H7 (cell line): ENCODE results near the gene SND1. TPM values are rescaled to one million over a fixed set of nuclear protein-coding genes. Genes with fewer than 3 reads are reported as not detected.
A peak's percentile ranks its signal among the peaks of the same experiment; 100 is the strongest.
"Not testable (repeated sequence)": the region's sequence is repeated elsewhere in the genome, so short reads cannot be mapped to it uniquely, and the experiment has no call there.

Source experiments
- DNase-seq: peaks from one replicate; pipeline ENCODE4 v3.0.0; 2012
- H3K27me3 ChIP-seq: 2 replicates; pipeline ENCODE4 v1.6.0; 2011; ENCODE audit warnings: mild to moderate bottlenecking, low read length; ENCODE audit not compliant: control insufficient read depth, insufficient read depth
- H3K36me3 ChIP-seq: replicated peaks from 2 replicates; pipeline ENCODE4 v1.5.1; 2011; ENCODE audit warnings: low read length; ENCODE audit not compliant: control insufficient read depth, insufficient read depth
- H3K4me3 ChIP-seq: 2 replicates; pipeline ENCODE4 v1.5.1; 2011; ENCODE audit warnings: low read depth, mild to moderate bottlenecking, control low read depth, low read length, moderate library complexity; ENCODE audit not compliant: insufficient read depth
- total RNA-seq: library from RNA; depleted of rRNA; stranded (reverse); fragments of >200 nt; shearing (Covaris generic); gene quantifications from 2 replicates; pipeline ENCODE4 v1.2.3, GENCODE V29; 2014

SND1 gene
- total RNA-seq, 1 experiment from 2014 or later: 196 TPM

DNA sequence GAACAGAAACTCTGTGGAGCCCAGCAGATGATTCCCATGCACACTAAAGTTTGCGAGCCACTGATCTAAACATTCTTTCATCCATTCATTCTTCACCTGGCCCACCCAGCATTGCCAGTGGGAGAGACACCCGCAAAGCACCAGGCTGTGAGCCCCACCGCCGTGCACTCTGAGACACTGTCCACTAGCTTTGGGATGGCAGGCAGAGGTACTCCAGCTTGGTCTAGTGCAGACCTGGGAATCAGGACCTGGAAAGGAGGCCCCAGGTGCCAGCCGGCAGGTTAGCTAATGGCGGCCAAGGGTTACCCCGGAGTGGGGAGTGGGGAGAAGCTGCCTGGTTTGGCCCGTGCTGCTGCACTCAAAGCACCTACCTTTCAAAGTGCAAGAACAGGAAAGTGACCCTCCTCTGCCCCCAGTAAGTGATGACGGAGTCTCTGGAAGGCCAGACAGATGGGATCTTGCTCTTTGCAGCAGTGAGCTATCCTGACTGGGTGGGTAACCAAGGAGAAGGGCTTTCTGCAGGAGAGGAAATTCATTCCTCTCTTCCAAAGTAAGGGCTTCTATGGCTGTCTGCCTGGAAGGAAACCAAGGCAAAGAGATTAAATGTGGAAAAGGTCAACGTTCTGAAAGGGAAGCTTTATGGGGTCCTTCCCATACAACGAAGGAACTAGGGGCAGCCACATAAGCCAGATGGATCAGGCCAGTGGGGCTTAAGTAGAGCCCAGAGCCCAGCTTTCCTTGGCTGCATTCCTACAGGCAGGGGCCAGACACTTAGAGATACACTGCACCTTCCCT is 453.4 kb downstream of the SND1 start:
- DNase-seq: no peak
- Histone ChIP-seq H3K4me3 (no peak overlapping the region), H3K36me3 (no peaks in the 10 kb centered on the region), H3K27me3 (peaks cover 28% of the 10 kb centered on the region)

DNA sequence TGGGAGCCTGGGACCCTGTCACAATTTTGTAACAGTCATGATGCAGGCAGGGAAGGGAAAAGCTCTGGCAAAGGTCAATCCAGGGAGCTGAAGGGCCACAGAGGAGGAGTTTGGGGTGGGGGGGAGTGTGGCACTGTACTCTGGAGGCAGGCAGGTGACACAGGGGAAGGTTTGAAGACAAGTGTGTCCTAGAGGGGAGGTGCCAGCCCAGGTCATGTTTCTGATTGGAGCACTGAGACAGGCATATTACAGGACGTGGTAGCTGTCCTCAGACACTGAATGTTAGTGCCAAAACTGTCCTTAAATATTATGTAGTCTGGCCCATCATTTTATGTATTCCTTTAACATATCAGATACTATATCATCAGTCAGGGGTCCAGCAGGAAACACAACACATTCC is 454.8 kb downstream of the SND1 start:
- H3K4me3 ChIP-seq: no peak overlapping the region
- no peak for DNase-seq
- peaks cover 29% of the 10 kb centered on the region for H3K27me3 ChIP-seq
- no peaks in the 10 kb centered on the region for H3K36me3 ChIP-seq

DNA sequence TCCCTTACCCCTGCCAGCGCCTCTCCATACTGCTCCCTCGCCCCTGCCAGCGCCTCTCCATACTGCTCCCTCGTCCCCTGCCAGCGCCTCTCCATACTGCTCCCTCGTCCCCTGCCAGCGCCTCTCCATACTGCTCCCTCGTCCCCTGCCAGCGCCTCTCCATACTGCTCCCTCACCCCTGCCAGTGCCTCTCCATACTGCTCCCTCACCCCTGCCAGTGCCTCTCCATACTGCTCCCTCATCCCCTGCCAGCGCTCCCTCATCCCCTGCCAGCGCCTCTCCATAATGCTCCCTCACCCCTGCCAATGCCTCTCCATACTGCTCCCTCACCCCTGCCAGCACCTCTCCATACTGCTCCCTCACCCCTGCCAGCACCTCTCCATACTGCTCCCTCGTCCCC is 455.5 kb downstream of the SND1 start:
- H3K4me3 ChIP-seq, DNase-seq, H3K36me3 ChIP-seq: not testable (repeated sequence)
- H3K27me3 ChIP-seq: peaks cover 29% of the 10 kb centered on the region

DNA sequence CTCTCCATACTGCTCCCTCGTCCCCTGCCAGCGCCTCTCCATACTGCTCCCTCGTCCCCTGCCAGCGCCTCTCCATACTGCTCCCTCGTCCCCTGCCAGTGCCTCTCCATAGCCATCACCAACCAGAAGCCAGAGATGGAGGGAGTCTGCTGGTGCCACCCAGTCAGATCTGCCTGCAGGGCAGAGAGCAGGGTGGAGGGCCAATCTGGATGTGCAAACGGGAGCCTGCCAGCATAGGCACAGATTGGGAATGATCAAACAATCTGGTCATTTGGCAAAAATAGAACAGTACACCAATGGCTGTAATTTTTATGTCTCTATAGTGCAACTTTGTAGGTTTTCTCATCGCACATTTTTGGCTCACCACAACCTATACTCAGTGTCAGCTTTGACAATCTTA is 456.1 kb downstream of the SND1 start:
- peaks cover 24% of the 10 kb centered on the region for H3K27me3 ChIP-seq
- no peak overlapping the region for H3K4me3 ChIP-seq
- no peaks in the 10 kb centered on the region for H3K36me3 ChIP-seq
- no peak for DNase-seq

DNA sequence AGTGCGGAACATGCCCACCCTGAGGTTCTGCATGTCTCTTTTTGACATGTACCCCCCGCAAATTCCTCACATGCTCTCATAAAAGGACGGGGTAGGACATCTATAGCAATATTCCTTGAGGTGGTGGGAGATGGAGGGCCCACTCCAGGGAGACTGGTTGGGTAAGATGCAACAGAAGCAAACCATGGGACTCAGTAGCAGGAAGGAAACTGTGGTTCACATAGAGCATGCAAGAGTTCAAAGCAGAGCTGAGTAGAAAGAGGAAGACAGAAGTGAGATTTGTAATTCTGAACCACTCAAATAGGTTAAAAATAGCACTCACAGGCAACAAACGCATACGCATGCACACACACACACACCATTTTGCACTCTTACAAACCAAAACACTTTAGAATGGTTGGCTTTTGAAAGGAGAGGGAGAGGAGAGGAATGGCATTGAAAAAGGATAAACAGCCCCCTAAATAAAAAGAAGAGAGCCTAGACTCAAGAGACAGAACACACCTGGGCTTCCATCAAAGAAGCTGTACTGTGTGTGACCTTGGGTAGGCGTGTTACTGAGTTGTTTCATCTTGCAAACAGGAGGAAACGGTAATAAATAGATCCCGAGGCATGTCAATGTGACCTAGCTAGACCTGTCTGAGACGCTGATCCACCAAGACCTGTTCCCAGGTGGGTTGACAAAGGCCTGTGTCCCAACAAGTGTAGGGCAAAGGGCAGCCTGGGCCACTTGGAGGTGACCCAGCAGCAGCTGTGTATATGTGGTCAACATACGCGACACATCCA is 456.8 kb downstream of the SND1 start:
- Histone ChIP-seq H3K4me3 (no peak overlapping the region), H3K36me3 (no peaks in the 10 kb centered on the region), H3K27me3 (peaks cover 21% of the 10 kb centered on the region)
- no peak for DNase-seq

DNA sequence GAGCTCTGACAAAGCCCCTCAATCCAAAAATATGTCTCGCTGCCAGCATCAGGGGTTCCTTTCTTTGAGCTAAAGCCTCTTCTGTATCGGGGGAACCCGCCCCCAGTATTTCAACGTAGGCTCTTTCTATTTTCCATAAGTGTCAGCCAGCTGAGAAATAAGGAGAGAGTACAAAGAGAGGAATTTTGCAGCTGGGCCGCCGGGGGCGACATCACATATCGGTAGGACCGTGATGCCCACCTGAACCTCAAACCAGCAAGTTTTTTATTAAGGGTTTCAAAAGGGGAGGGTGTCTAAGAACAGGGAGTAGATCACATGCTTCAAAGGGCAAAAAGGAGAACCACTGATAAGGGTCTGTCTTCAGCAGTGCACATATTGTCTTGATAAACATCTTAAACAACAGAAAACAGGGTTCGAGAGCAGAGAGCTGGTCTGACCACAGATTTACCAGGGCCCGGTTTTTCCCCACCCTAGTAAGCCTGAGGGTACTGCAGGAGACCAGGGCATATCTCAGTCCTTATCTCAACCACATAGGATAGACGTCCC is 457.5 kb downstream of the SND1 start:
- H3K36me3 ChIP-seq, DNase-seq, H3K4me3 ChIP-seq: not testable (repeated sequence)
- H3K27me3 ChIP-seq: peaks cover 14% of the 10 kb centered on the region

DNA sequence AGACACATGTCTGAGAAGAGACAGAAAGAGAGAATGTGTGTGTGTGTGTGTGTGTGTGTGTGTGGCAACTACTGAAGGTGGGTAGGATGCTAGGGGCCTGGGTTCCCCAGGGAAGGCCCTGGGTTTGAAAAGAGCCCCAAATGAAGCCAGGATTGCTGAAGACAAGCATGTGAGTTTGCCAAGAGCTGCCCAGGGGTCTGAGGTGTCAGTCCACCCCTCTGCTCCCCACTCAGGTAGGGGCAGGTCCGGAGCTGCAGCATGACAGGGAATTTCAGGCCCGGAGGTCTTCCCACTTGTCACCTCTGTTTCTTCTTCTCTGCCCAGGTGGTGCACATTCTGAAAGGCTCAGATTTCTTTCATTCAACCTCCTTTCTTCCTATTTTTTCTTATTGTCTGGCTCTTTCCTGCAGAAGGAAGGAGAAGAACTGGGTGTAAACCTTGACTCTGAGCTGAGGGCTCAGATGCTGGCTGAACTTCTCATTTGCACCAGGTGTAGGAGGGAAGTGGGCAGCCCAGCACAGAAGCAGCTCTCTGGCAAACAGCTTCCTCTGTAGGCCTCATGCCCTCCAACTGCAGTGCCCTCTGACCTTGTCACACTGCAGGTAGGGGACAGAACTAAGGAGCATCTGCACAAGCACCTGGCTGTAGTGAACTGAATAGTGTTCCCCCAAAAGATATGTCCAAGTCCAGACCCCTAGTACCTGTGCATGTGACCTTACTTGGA is 458.8 kb downstream of the SND1 start:
- DNase-seq: no peak
- Histone ChIP-seq H3K36me3 (no peaks in the 10 kb centered on the region), H3K4me3 (no peak overlapping the region), H3K27me3 (peaks cover 5% of the 10 kb centered on the region)

DNA sequence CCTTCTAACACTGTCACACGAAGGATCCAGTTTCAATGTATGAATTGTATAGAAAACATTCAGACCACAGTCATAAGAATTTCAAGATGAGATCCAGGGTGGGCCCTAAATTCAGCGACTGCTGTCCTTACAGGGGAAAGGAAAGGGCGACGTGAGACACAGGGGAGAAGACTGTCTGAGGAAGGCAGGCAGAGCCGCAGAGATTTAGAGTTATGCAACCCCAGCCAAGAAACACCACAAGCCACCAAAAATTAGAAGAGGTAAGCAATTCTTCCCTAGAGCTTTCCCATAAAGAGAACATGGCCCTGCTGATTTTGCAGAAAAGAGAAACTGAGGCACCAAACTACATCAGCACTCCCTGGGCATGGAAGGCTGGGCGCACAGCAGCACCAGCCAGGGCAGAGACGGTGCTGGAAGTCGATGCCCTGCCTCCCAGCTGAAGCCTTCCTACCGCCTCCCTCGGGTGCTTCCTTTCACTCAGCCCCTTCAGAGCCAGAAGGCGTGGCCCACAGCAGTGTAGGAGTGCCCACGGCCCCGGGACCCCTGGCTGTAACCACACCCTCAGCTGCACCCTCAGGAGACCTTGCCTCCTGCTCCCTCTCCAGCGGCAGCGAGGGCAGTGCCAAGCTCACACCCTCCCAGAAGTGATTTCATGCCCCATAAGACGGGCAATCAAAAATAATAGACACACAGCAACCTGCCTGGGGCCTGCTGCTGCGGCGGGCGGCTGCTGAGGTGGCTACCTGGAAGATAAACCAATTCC is 460.2 kb downstream of the SND1 start:
- no peak for DNase-seq
- Histone ChIP-seq H3K4me3 (no peak overlapping the region), H3K27me3 (peaks cover 3% of the 10 kb centered on the region), H3K36me3 (no peaks in the 10 kb centered on the region)

DNA sequence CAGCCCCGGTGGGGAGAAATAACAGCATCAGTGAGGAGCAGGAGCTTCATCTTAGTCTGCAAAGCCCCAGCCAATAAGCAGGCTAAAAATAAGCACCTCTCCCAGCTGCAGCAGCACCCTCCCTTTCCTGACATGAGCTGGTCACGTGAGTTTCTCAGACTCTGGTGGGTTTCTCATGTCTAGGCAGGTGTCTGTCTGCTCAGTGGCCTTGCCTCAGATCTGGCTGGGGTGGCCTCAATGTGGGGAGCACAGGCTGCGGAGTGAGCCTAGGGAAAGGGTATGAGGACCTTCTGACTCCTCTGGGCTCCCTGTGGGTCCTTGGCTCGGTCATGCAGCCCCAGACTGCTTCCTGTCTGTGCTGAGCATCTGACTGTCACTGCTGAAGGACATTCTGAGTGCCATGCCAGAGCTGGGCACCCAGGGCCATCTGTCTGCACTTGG is 460.8 kb downstream of the SND1 start:
- Histone ChIP-seq H3K27me3 (peaks cover 3% of the 10 kb centered on the region), H3K4me3 (no peak overlapping the region), H3K36me3 (no peaks in the 10 kb centered on the region)
- DNase-seq: no peak

DNA sequence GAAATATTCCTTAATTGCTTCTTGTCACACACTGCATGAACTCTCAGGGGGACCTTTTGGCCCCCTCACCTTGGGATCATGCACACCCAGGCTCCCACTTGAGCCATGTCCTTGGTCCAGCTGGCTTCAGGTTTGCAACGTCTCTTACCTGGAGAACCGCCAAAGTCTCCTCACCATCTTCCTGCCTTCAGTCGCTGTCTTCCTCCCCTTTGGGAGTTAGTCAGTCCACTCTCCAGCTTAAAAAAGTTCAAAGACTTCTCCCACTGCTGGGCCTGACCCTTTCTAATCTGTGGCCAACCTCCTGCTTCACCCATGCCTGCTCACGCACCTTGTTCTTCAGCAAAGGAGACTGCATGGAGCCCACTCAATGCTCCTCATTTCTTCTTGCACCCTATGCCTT is 461.8 kb downstream of the SND1 start:
- no peak overlapping the region for H3K4me3 ChIP-seq
- H3K27me3 ChIP-seq: peaks cover 1% of the 10 kb centered on the region
- peak; percentile 7 for DNase-seq
- H3K36me3 ChIP-seq: no peaks in the 10 kb centered on the region

DNA sequence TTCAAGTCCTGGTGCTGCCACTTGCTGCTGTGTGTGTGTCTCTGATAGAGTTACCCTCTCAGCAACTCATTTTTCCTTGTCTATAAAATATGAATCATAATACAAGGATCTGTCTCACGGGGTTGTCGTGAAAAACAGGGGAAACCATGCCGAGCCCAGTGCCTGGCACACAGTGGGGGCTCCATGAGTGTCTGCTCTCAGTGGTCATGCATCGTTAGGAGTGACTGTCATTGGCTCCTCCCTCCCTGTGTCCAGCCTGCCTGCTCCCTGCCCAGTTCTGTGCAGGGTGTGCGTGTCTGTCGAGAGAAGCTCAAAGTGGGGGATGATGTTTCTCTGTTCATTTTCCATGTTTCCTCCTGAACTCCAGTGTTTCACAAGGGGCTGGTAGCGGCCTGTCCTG is 462.8 kb downstream of the SND1 start:
- Histone ChIP-seq H3K27me3 (peaks cover 1% of the 10 kb centered on the region), H3K36me3 (no peaks in the 10 kb centered on the region), H3K4me3 (no peak overlapping the region)
- no peak for DNase-seq

DNA sequence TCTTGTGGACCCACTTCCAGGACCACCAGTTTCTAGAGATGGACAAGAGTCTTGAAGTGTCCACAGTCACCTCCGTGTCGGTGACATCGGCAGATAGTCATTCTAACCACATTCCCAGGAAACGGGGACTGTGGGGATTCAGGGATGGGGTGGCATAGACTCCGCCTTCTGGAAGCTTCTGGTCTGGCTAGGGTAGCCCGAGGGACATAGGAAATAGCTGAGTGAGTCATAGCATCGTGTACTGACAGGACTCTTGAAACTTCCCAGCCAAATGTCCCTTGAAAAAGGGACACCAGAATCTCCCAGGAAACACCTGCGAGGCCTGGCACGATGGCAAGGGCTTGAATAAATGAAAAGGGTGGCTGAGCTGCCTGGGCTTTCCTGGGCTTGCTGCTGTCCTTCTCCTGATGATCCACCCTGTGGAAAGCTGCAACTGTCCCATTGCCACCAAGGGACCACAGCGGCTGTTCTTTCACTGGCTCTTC is 463.4 kb downstream of the SND1 start:
- no peak for DNase-seq
- no peaks in the 10 kb centered on the region for H3K36me3 ChIP-seq
- peaks cover 1% of the 10 kb centered on the region for H3K27me3 ChIP-seq
- no peak overlapping the region for H3K4me3 ChIP-seq

DNA sequence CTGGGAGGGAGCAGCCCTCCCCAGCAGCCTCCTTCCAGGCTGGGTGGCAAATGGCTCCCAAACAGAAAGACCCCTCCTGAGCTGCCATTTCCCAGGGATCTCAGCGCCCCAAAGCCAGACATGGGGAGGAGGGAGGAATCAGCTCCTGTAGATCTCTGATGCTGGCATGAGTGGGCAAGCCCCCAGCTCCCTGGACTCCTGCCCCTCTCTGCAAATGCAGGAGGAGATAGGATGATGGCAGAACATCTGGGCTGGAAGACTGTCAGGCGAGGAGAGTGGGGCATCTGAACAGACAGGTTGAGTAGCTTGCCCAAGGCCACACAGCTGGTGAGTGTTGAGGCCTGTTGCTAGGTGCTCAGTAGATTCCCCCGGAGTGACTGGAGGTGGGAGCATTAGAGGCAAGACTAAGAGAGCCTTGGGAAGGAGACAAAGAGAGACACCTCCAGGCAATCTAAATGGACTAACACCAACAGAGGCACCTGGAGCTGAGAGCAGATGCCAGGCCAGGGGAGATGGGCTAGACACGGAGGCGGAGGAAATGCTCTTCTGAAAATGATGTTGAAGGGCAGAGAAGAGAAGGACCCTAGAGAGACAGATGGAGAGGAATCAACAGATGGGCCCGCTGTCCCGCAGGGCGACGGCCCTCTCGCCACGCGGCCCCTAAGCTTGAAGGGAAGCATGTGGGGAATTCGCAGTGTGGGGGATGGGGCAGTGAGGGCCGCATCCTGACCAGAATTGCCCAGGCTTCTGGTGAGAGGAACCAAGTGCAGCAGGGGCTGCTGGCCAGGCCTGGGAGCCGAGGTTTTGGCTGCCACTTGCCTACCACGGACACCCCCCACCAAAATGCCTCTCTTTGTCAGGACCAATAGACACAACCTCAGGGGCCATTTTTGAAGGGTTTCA is 464.1 kb downstream of the SND1 start:
- Histone ChIP-seq H3K27me3 (peaks cover under 1% of the 10 kb centered on the region), H3K4me3 (no peak overlapping the region), H3K36me3 (no peaks in the 10 kb centered on the region)
- peak; percentile 74 for DNase-seq
